Esophagus muscularis mucosa (tissue), 3 donors: Measurements from ENCODE around the gene FAM124B.

Experiments used
- CTCF ChIP-seq, 3 experiments: fragments of 200-600 bp in 2 of 3; fragments of 450-650 bp in 1 of 3; sonication (generic) in 2 of 3; IDR thresholded peaks; one replicate each; pipeline ENCODE4 v1.5.1; 2017 to 2019; ENCODE audit warnings: antibody characterized with exemption in 3 of 3, mild to moderate bottlenecking in 2 of 3, moderate library complexity in 1 of 3
- POLR2A ChIP-seq: fragments of 450-650 bp; IDR thresholded peaks from one replicate; pipeline ENCODE4 v1.6.1; 2017; ENCODE audit warnings: antibody characterized with exemption, moderate library complexity, mild to moderate bottlenecking, low read depth
- POLR2AphosphoS5 ChIP-seq, 2 donors: sonication (generic); formaldehyde crosslinking; IDR thresholded peaks; one replicate each; pipeline ENCODE4 v1.6.1; 2017; ENCODE audit warnings: antibody characterized with exemption in 2 of 2

- TF ChIP-seq POLR2AphosphoS5 (IDR thresholded peaks at IDR 0.05) (no peak), CTCF (IDR thresholded peaks at IDR 0.05) (no peak), POLR2A (no peak)
These were observed 25.6 kb upstream of the FAM124B start for GRCh38 chr2:224427471-224427870.
